GM13977 (cell line): ENCODE measurements around the gene PBX1.

Experiments used
- DNase-seq: peaks from one replicate; pipeline ENCODE4 v3.0.0; 2012; ENCODE audit warnings: low spot score
- in situ Hi-C: fragments of 300-500 bp; cut with MboI; formaldehyde crosslinking; loops from one replicate; pipeline ENCODE4 v1.12.0; 2022; ENCODE audit warnings: low sequenced_read_pairs, low pct_unique_long_range_greater_than_20kb, mixed read lengths, inconsistent platforms; ENCODE audit not compliant: unreplicated experiment
- TF ChIP-seq, protein P1 (sequence below): IDR thresholded peaks from 2 replicates; pipeline ENCODE4 v1.5.1; 2012; ENCODE audit warnings: mild to moderate bottlenecking, control low read depth; ENCODE audit not compliant: insufficient read depth; ENCODE audit errors: extremely low read depth, missing control alignments

The PBX1 gene

GRCh38 chr1:164695956-164696665, 137.1 kb downstream of the PBX1 start:
- in situ Hi-C loops, result no loop called here
- no peak for DNase-seq

DNA sequence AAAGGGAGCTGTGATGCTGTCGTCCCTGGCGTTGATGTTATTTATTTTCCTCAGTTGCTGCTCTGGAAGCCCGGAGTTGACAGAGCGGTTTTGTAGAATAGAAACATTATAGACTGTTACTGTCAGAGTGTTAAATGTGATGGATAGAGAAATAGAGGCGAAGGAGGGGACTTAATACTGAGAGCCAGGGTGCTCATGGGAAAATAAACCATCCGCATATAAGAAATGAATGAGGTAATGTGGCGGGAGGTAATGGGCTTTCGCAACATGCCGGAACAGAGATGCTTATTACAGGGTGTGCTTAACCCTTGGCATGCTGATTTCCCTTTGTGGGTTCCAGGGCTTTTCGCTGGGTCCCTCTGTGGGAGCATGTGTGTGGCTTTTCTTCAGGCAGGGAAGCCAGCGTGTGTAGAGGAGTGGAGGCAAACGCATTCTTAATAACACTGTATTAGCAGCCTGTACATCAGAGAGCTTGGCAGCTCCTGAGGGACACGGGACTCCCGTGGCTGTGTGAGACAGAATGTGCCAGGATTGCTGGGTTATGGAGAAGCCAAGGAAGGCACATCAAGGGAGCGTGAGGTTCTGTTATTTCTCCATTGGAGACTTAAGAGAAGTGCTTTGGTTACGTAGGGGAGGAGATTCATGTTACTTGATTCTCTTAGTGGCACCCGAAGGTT, 141.0 kb downstream of the PBX1 start:
- DNase-seq, result no peak
- in situ Hi-C loops, result no loop called here
- TF ChIP-seq, protein P1, sequence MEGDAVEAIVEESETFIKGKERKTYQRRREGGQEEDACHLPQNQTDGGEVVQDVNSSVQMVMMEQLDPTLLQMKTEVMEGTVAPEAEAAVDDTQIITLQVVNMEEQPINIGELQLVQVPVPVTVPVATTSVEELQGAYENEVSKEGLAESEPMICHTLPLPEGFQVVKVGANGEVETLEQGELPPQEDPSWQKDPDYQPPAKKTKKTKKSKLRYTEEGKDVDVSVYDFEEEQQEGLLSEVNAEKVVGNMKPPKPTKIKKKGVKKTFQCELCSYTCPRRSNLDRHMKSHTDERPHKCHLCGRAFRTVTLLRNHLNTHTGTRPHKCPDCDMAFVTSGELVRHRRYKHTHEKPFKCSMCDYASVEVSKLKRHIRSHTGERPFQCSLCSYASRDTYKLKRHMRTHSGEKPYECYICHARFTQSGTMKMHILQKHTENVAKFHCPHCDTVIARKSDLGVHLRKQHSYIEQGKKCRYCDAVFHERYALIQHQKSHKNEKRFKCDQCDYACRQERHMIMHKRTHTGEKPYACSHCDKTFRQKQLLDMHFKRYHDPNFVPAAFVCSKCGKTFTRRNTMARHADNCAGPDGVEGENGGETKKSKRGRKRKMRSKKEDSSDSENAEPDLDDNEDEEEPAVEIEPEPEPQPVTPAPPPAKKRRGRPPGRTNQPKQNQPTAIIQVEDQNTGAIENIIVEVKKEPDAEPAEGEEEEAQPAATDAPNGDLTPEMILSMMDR, result no peak

More at GRCh38 chr1:164695956-164696665, 137.1 kb downstream of the PBX1 start:
- TF ChIP-seq, protein P1, result no peak

- in situ Hi-C loops, result no loop called here
- no peak for DNase-seq
- TF ChIP-seq, protein P1, result no peak
These were observed 141.7 kb downstream of the PBX1 start for GRCh38 chr1:164700683-164701082.

DNA sequence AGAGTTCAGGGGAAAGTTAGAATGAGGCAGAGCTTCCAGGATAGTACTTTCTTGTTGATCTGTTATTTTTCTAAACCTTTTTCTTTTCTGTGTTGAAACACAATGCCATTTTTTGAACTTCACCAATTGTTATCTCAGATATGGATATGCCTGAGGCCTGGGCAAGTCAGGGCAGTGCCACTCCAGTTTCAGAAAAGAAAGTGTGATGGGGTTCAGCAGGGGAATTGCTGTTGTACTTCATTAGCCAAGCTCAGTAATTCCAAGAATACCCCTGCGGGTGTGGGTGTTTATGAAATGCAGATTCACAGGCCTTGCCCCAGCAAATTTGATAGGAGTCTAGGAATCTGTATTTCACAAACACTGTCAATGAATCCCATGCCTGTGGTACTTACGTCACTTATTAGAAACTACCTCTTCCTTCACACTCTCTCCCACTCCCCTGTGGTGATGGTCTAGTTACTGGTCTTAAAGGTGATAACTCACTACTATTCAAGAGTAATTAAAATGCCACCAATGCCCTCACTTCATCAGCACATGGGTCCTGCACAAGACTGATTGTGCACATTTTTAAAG, 142.3 kb downstream of the PBX1 start:
- TF ChIP-seq, protein P1, result no peak
- in situ Hi-C loops, result no loop called here
- no peak for DNase-seq

DNA sequence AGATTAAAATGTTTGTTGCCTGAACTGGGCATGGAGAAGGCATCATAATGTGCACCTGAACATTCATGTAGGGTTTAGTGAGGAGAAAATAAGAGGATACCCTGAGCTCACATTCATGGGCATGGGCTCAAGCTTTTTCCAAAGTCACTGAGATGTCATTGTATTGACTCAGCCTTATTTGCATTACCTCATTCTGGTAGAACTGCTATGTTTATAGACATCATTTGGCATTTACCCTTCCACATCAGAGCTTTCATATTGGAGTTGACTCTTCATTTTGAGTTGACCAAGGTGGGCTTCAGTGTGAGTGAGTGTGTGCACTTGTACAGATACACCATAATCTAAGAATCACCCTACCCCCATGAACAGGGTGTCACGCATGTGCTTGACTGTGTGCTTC, 143.2 kb downstream of the PBX1 start:
- no peak for DNase-seq
- TF ChIP-seq, protein P1, result no peak

GRCh38 chr1:164702664-164703063, 143.7 kb downstream of the PBX1 start:
- no peak for DNase-seq
- in situ Hi-C loops, result no loop called here
- TF ChIP-seq, protein P1, result no peak

More for the DNA sequence above, 143.2 kb downstream of the PBX1 start:
- in situ Hi-C loops, result no loop called here
